GM18511 (cell line): ENCODE results near the gene BRINP1.

Experiments
- ATAC-seq: cut with Tn5 transposase; IDR thresholded peaks from one replicate; pipeline ENCODE4 v1.9.1; 2021; ENCODE audit warnings: mild to moderate bottlenecking, moderate library complexity; ENCODE audit not compliant: unreplicated experiment

The BRINP1 gene

GRCh38 chr9:119343059-119343990 lies 25.9 kb downstream of the BRINP1 start:
- no peak for ATAC-seq

GRCh38 chr9:119339056-119339455 lies 30.2 kb downstream of the BRINP1 start:
- ATAC-seq, result no peak

GRCh38 chr9:119337573-119337972 lies 31.7 kb downstream of the BRINP1 start:
- ATAC-seq, result no peak

GRCh38 chr9:119334745-119335144 lies 34.5 kb downstream of the BRINP1 start:
- no peak for ATAC-seq

- ATAC-seq, result no peak
Measured at GRCh38 chr9:119333507-119334229, 35.6 kb downstream of the BRINP1 start.

- no peak for ATAC-seq
Measured at GRCh38 chr9:119332522-119332921, 36.7 kb downstream of the BRINP1 start.

GRCh38 chr9:119322184-119322583 lies 47.1 kb downstream of the BRINP1 start:
- no peak for ATAC-seq

- no peak for ATAC-seq
Measured at GRCh38 chr9:119318371-119318770, 50.9 kb downstream of the BRINP1 start.

GRCh38 chr9:119313846-119314245 lies 55.4 kb downstream of the BRINP1 start:
- ATAC-seq, result no peak

- ATAC-seq, result no peak
Measured at GRCh38 chr9:119310741-119311140, 58.5 kb downstream of the BRINP1 start.

- no peak for ATAC-seq
Measured at GRCh38 chr9:119307471-119307870, 61.8 kb downstream of the BRINP1 start.

- no peak for ATAC-seq
Measured at GRCh38 chr9:119304555-119304954, 64.7 kb downstream of the BRINP1 start.

GRCh38 chr9:119302988-119303698 lies 66.1 kb downstream of the BRINP1 start:
- ATAC-seq, result no peak

- ATAC-seq, result peak; percentile 97
Measured at GRCh38 chr9:119298076-119298853, 71.0 kb downstream of the BRINP1 start.

- ATAC-seq, result no peak
Measured at GRCh38 chr9:119291554-119291953, 77.7 kb downstream of the BRINP1 start.

- peak; percentile 79 for ATAC-seq
Measured at GRCh38 chr9:119289740-119290433, 79.3 kb downstream of the BRINP1 start.

GRCh38 chr9:119284587-119285337 lies 84.5 kb downstream of the BRINP1 start:
- ATAC-seq, result no peak

- ATAC-seq, result no peak
Measured at GRCh38 chr9:119284118-119284517, 85.1 kb downstream of the BRINP1 start.

- no peak for ATAC-seq
Measured at GRCh38 chr9:119283078-119283794, 86.0 kb downstream of the BRINP1 start.
